CMK (cell line): ENCODE results near the gene CAST.
A peak's percentile ranks its signal among the peaks of the same experiment; 100 is the strongest.
"Not testable (repeated sequence)": the region's sequence is repeated elsewhere in the genome, so short reads cannot be mapped to it uniquely, and the experiment has no call there.

Source experiments
- DNase-seq: peaks from one replicate; pipeline ENCODE4 v3.0.0-alpha.2; 2010; ENCODE audit warnings: low read depth

The CAST gene

GRCh38 chr5:96781031-96781971, 119.1 kb downstream of the CAST start:
- no peak for DNase-seq

GRCh38 chr5:96783326-96783725, 121.2 kb downstream of the CAST start:
- no peak for DNase-seq

- DNase-seq: no peak
Observed at GRCh38 chr5:96785326-96786109, 123.3 kb downstream of the CAST start.

GRCh38 chr5:96788112-96788749, 126.1 kb downstream of the CAST start:
- DNase-seq: no peak

GRCh38 chr5:96789794-96790330, 127.7 kb downstream of the CAST start:
- no peak for DNase-seq

GRCh38 chr5:96790961-96791504, 128.9 kb downstream of the CAST start:
- DNase-seq: no peak

GRCh38 chr5:96794757-96795156, 132.6 kb downstream of the CAST start:
- DNase-seq: no peak

GRCh38 chr5:96795626-96796025, 133.4 kb downstream of the CAST start:
- no peak for DNase-seq

GRCh38 chr5:96796434-96796833, 134.3 kb downstream of the CAST start:
- no peak for DNase-seq

GRCh38 chr5:96801718-96802117, 139.5 kb downstream of the CAST start:
- not testable (repeated sequence) for DNase-seq

GRCh38 chr5:96807075-96807654, 145.0 kb downstream of the CAST start:
- DNase-seq: peak; percentile 12

- no peak for DNase-seq
Observed at GRCh38 chr5:96808541-96808828, 146.3 kb downstream of the CAST start.

GRCh38 chr5:96808868-96809558, 146.8 kb downstream of the CAST start:
- no peak for DNase-seq

- no peak for DNase-seq
Observed at GRCh38 chr5:96809921-96810320, 147.7 kb downstream of the CAST start.

GRCh38 chr5:96812851-96813250, 150.7 kb downstream of the CAST start:
- DNase-seq: peak; percentile 7

GRCh38 chr5:96814041-96814440, 151.9 kb downstream of the CAST start:
- DNase-seq: no peak

GRCh38 chr5:96816411-96816939, 154.3 kb downstream of the CAST start:
- DNase-seq: no peak

- no peak for DNase-seq
Observed at GRCh38 chr5:96816991-96817390, 154.8 kb downstream of the CAST start.

GRCh38 chr5:96817506-96817905, 155.3 kb downstream of the CAST start:
- DNase-seq: no peak

GRCh38 chr5:96818125-96818788, 156.1 kb downstream of the CAST start:
- no peak for DNase-seq
